SJCRH30 (cell line): ENCODE results near the gene ANKRD40. TPM values are rescaled to one million over a fixed set of nuclear protein-coding genes. Genes with fewer than 3 reads are reported as not detected.

Experiments
- DNase-seq, 2 experiments: peaks; one replicate each; pipeline ENCODE4 v3.0.0-alpha.2; 2015 to 2020
- H3K27ac ChIP-seq: fragments of 250-450 bp; sonication (Bioruptor Pico); 2 replicates; pipeline ENCODE4 v1.5.1; 2020; ENCODE audit warnings: mild to moderate bottlenecking, moderate library complexity
- H3K27me3 ChIP-seq: fragments of 250-450 bp; sonication (Bioruptor Pico); 2 replicates; pipeline ENCODE4 v1.5.1; 2020; ENCODE audit warnings: mild to moderate bottlenecking, moderate library complexity
- H3K36me3 ChIP-seq: fragments of 250-450 bp; sonication (Bioruptor Pico); 2 replicates; pipeline ENCODE4 v1.5.1; 2020; ENCODE audit warnings: mild to moderate bottlenecking, moderate library complexity
- H3K4me1 ChIP-seq: fragments of 250-450 bp; sonication (Bioruptor Pico); 2 replicates; pipeline ENCODE4 v1.5.1; 2020; ENCODE audit warnings: mild to moderate bottlenecking, moderate library complexity
- H3K4me3 ChIP-seq: fragments of 250-450 bp; sonication (Bioruptor Pico); 2 replicates; pipeline ENCODE4 v1.5.1; 2020; ENCODE audit warnings: mild to moderate bottlenecking, moderate library complexity
- H3K9me3 ChIP-seq: fragments of 250-450 bp; sonication (Bioruptor Pico); replicated peaks from 2 replicates; pipeline ENCODE4 v1.5.1; 2020; ENCODE audit warnings: mild to moderate bottlenecking, moderate library complexity
- total RNA-seq: library from RNA; depleted of rRNA; stranded (reverse); fragments of >200 nt; shearing (Covaris generic); gene quantifications from 2 replicates; pipeline ENCODE4 v1.2.3, GENCODE V29; 2014

The ANKRD40 gene
- total RNA-seq, 1 experiment from 2014 or later, result 48.1 TPM

GRCh38 chr17:50672831-50673551 is 34.7 kb downstream of the ANKRD40 start:
- Histone ChIP-seq H3K4me3 (no peak overlapping the region), H3K27me3 (no peaks in the 10 kb centered on the region), H3K4me1 (no peaks in the 10 kb centered on the region), H3K27ac (no peak overlapping the region), H3K36me3 (no peaks in the 10 kb centered on the region), H3K9me3 (no peaks in the 10 kb centered on the region)
- DNase-seq, result no peak

- no peak overlapping the region for H3K4me3 ChIP-seq
- H3K36me3 ChIP-seq, result no peaks in the 10 kb centered on the region
- no peak overlapping the region for H3K27ac ChIP-seq
- no peaks in the 10 kb centered on the region for H3K4me1 ChIP-seq
- no peaks in the 10 kb centered on the region for H3K9me3 ChIP-seq
- DNase-seq, result no peak
- H3K27me3 ChIP-seq, result no peaks in the 10 kb centered on the region
Measured at GRCh38 chr17:50672071-50672470, 35.6 kb downstream of the ANKRD40 start.

GRCh38 chr17:50668838-50669581 is 38.7 kb downstream of the ANKRD40 start:
- Histone ChIP-seq H3K4me1 (no peaks in the 10 kb centered on the region), H3K27me3 (no peaks in the 10 kb centered on the region), H3K27ac (no peak overlapping the region), H3K36me3 (no peaks in the 10 kb centered on the region), H3K9me3 (no peaks in the 10 kb centered on the region), H3K4me3 (no peak overlapping the region)
- DNase-seq, result no peak

- DNase-seq, result no peak
- Histone ChIP-seq H3K4me3 (no peak overlapping the region), H3K9me3 (no peaks in the 10 kb centered on the region), H3K27me3 (no peaks in the 10 kb centered on the region), H3K27ac (no peak overlapping the region), H3K4me1 (no peaks in the 10 kb centered on the region), H3K36me3 (no peaks in the 10 kb centered on the region)
Measured at GRCh38 chr17:50668025-50668837, 39.5 kb downstream of the ANKRD40 start.

- no peak overlapping the region for H3K4me3 ChIP-seq
- H3K27ac ChIP-seq, result no peak overlapping the region
- H3K4me1 ChIP-seq, result no peaks in the 10 kb centered on the region
- no peaks in the 10 kb centered on the region for H3K36me3 ChIP-seq
- no peak for DNase-seq
- no peaks in the 10 kb centered on the region for H3K27me3 ChIP-seq
- no peaks in the 10 kb centered on the region for H3K9me3 ChIP-seq
Measured at GRCh38 chr17:50667259-50668024, 40.3 kb downstream of the ANKRD40 start.

GRCh38 chr17:50666316-50666715 is 41.4 kb downstream of the ANKRD40 start:
- Histone ChIP-seq H3K4me3 (no peak overlapping the region), H3K9me3 (no peaks in the 10 kb centered on the region), H3K27ac (no peak overlapping the region), H3K36me3 (no peaks in the 10 kb centered on the region), H3K27me3 (no peaks in the 10 kb centered on the region), H3K4me1 (peaks cover 9% of the 10 kb centered on the region)
- no peak for DNase-seq

GRCh38 chr17:50665838-50666237 is 41.9 kb downstream of the ANKRD40 start:
- no peaks in the 10 kb centered on the region for H3K9me3 ChIP-seq
- no peak for DNase-seq
- H3K27ac ChIP-seq, result no peak overlapping the region
- no peaks in the 10 kb centered on the region for H3K36me3 ChIP-seq
- peaks cover 14% of the 10 kb centered on the region for H3K4me1 ChIP-seq
- no peak overlapping the region for H3K4me3 ChIP-seq
- no peaks in the 10 kb centered on the region for H3K27me3 ChIP-seq

GRCh38 chr17:50664788-50665458 is 42.8 kb downstream of the ANKRD40 start:
- Histone ChIP-seq H3K4me1 (peaks cover 23% of the 10 kb centered on the region), H3K36me3 (no peaks in the 10 kb centered on the region), H3K4me3 (no peak overlapping the region), H3K27me3 (no peaks in the 10 kb centered on the region), H3K27ac (no peak overlapping the region), H3K9me3 (no peaks in the 10 kb centered on the region)
- no peak for DNase-seq

- Histone ChIP-seq H3K27me3 (no peaks in the 10 kb centered on the region), H3K27ac (no peak overlapping the region), H3K9me3 (no peaks in the 10 kb centered on the region), H3K4me3 (no peak overlapping the region), H3K36me3 (no peaks in the 10 kb centered on the region), H3K4me1 (peaks cover 24% of the 10 kb centered on the region)
- no peak for DNase-seq
Measured at GRCh38 chr17:50663812-50664374, 43.8 kb downstream of the ANKRD40 start.

- no peak for DNase-seq
- H3K27me3 ChIP-seq, result no peaks in the 10 kb centered on the region
- H3K27ac ChIP-seq, result no peak overlapping the region
- peaks cover 24% of the 10 kb centered on the region for H3K4me1 ChIP-seq
- H3K9me3 ChIP-seq, result no peaks in the 10 kb centered on the region
- no peak overlapping the region for H3K4me3 ChIP-seq
- H3K36me3 ChIP-seq, result no peaks in the 10 kb centered on the region
Measured at GRCh38 chr17:50662632-50663225, 45.0 kb downstream of the ANKRD40 start.

- Histone ChIP-seq H3K27me3 (no peaks in the 10 kb centered on the region), H3K4me1 (peaks cover 24% of the 10 kb centered on the region), H3K4me3 (no peak overlapping the region), H3K27ac (no peak overlapping the region), H3K36me3 (no peaks in the 10 kb centered on the region), H3K9me3 (no peaks in the 10 kb centered on the region)
- DNase-seq, result peak in 1 of 2 experiments; percentile 31
Measured at GRCh38 chr17:50661795-50662391, 45.8 kb downstream of the ANKRD40 start.

GRCh38 chr17:50661348-50661747 is 46.4 kb downstream of the ANKRD40 start:
- Histone ChIP-seq H3K27me3 (no peaks in the 10 kb centered on the region), H3K9me3 (no peaks in the 10 kb centered on the region), H3K36me3 (no peaks in the 10 kb centered on the region), H3K4me1 (peaks cover 24% of the 10 kb centered on the region), H3K4me3 (no peak overlapping the region), H3K27ac (no peak overlapping the region)
- no peak for DNase-seq

- Histone ChIP-seq H3K4me3 (no peak overlapping the region), H3K9me3 (no peaks in the 10 kb centered on the region), H3K27ac (no peak overlapping the region; the same call in 1 of the 2 replicates), H3K4me1 (peaks cover 24% of the 10 kb centered on the region), H3K36me3 (no peaks in the 10 kb centered on the region), H3K27me3 (no peaks in the 10 kb centered on the region)
- DNase-seq, result no peak
Measured at GRCh38 chr17:50660887-50661345, 46.8 kb downstream of the ANKRD40 start.
